Left colon (tissue), 2 donors: ENCODE measurements around the gene HSD3B2. TPM values are rescaled to one million over a fixed set of nuclear protein-coding genes. Genes with fewer than 3 reads are reported as not detected.
"Not testable (repeated sequence)": the region's sequence is repeated elsewhere in the genome, so short reads cannot be mapped to it uniquely, and the experiment has no call there.

ENCODE experiments used
- ATAC-seq: fragments of 200-7000 bp; cut with Tn5 transposase; one replicate; pipeline ENCODE4 v1.9.1; 2020; ENCODE audit warnings: mild to moderate bottlenecking, moderate library complexity
- DNase-seq, 2 donors: peaks; one replicate each; pipeline ENCODE4 v3.0.0-alpha.2; 2020
- intact Hi-C, 2 donors: fragments of 100-400 bp; cut with DNase I in 1 of 2; cut with micrococcal nuclease in 1 of 2; formaldehyde crosslinking; loops; one replicate each; pipeline versions ENCODE4 v1.11.2 to v1.14.0; 2022; cut with DNase I, micrococcal nuclease
- long read RNA-seq: library from polyadenylated mRNA; unstranded; transcript quantifications from one replicate; pipeline ENCODE4 v2.0.0, GENCODE V29; 2021
- total RNA-seq, 2 donors: library from RNA; stranded (reverse); fragmentation: NEBNext Ultra II Directional; extraction: Animal tissue kit (Norgen Biotek cat#: 25700); gene quantifications; one replicate each; pipeline ENCODE4 v1.2.1, GENCODE V29; 2021
- donor health status: DM: no; HTN: no; CAD: no.
- donor health status: DM: yes; HTN: yes; CAD: no.

HSD3B2 gene
- total RNA-seq = 10 to 100 TPM in 1 of 2 donors, 1 to 10 TPM in 1; 3.2 to 16.6 TPM
- long read RNA-seq, transcript HSD3B2-201 (4 exons, 1,741 nt) = major isoform, 6 of 8 reads
- long read RNA-seq, partial matches to known transcripts = 1 of 8 reads
- long read RNA-seq, other reads (novel, unspliced or antisense) = 1 of 8 reads

GRCh38 chr1:119414950-119415349 lies at the start of gene HSD3B2:
TSS of gene HSD3B2 (plus strand) at chr1:119415150. CDS start at chr1:119415420, 270 bp downstream.
- intact Hi-C loops = no loop called here
- ATAC-seq (peak; percentile 47), DNase-seq (no peak)

GRCh38 chr1:119366424-119366823 lies 48.5 kb upstream of the HSD3B2 start:
- ATAC-seq (no peak), DNase-seq (no peak)
- intact Hi-C loops = loop anchor here (10.0 kb wide), 1 partner anchor 82 kb away; no protein-coding TSS in a partner anchor

GRCh38 chr1:119367432-119368124 lies 47.4 kb upstream of the HSD3B2 start:
- ATAC-seq (peak; percentile 61), DNase-seq (no peak)
- intact Hi-C loops = loop anchor here (10.0 kb wide), 1 partner anchor 83 kb away; no protein-coding TSS in a partner anchor

GRCh38 chr1:119368554-119368953 lies 46.4 kb upstream of the HSD3B2 start, which contains the start of gene HAO2:
TSS of gene HAO2 (plus strand) at chr1:119368785. CDS start at chr1:119381086, 12,301 bp downstream.
- intact Hi-C loops = loop anchor here (10.0 kb wide), 1 partner anchor 84 kb away; no protein-coding TSS in a partner anchor
- ATAC-seq (no peak), DNase-seq (no peak)

DNA sequence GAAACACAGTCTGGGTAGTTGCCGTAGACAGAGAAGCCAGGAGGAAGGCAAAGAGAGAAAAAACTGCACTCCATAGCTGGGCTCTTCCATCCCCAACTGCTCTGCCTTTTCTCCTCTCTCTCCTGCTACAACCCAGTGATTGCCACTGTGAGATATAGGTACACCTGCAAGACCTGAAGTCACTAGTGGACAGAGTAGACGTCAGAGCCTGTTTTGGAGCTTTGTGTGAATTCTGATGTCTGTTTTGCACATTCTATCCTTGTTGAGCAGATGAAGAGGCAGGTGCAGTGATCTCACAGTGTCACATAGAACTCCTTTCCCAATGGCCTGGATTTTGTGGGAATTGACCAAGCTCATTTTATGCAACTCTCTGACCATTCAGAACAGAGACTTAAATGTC lies 44.2 kb upstream of the HSD3B2 start:
- ATAC-seq = no peak
- DNase-seq = no peak
- intact Hi-C loops = no loop called here

DNA sequence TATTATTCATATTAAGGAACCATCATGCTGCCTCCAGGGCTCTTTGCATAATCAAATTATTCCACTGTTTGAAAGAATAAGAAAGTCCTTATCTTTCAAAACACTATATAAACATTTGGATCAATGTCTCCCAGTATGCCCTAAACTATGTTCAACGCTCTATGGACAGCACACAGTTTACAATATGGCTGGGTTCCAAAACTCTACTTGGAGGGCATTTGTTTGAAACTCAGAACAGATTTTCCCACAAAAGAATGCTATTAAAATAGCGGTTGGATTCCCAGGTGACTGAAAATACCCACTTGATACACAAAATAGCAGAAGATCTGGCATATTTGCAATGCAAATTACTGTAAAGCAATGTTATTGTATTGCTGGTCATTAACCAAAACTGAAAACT lies 43.1 kb upstream of the HSD3B2 start:
- no peak for ATAC-seq
- intact Hi-C loops = no loop called here
- DNase-seq = no peak

GRCh38 chr1:119372503-119373086 lies 42.4 kb upstream of the HSD3B2 start:
- ATAC-seq (peak; percentile 87), DNase-seq (peak; percentile 43 to 50)
- intact Hi-C loops = no loop called here

DNA sequence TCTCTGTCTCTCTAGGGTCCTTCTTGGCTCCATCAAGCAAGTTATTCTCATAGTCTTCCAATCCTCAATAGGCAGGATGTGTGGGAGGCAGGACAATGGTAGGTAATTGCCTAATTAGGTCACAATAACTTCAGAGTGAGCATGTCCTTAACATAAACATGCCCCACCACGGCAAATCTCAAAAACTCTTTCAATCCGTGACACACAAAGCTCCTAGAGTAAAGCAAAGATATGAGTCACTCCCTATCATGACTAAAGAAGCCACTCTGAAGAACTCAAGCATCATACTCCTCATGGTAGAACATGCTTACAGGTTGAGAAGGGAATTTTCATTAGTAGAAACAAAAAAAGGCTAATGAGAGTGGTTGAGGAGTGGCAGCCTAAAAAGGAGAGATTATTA lies 41.5 kb upstream of the HSD3B2 start:
- intact Hi-C loops = no loop called here
- DNase-seq = no peak
- peak; percentile 25 for ATAC-seq

DNA sequence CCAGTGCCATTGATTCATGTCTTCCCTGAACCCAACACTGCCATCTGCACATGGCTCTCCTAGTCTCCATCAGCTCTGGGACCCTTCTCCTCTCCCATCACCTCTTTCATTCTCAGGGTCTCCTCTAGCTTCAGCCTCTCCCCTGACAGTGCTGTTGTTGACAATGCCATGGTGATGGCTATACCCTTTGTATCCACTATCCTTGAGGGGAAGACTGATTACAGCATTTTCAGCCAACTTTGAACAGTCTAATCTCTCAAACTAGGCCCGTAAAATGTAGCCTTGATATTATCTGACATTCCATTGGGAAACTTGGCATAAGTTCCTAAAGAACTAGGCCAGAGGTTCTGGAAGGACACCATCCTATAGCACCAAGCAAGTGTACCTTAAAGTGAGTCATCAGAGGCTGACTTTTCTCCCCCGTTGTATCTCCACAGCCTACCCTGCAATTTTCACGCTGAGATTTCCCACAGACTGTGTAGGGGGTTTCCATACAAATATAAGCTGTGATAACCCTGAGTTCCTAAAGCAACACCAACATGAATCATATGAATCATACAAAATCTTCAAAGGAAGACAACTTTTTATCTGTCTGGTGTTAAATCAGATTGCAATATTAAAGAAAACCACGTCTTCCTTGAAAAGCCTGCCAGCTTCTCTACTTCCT lies 40.6 kb upstream of the HSD3B2 start:
- no peak for DNase-seq
- peak; percentile 71 for ATAC-seq
- intact Hi-C loops = no loop called here

DNA sequence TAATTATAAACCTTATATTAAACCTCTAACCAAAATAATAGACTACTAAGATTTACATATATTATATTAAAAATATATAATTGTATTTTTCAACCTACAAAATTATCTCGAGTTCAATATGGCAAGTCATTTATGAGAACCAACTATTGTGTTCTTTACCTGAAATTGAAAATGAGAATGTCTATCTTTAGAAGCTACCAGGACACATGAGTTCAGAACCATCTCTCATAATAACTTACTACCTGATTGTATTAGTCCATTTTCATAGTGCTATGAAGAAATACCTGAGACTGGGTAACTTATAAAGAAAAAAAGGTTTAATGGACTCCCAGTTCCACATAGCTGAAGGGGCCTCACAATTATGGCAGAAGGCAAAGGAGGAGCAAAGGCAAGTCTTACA lies 39.6 kb upstream of the HSD3B2 start:
- no peak for DNase-seq
- ATAC-seq = no peak
- intact Hi-C loops = no loop called here

- ATAC-seq = no peak
- no peak for DNase-seq
- intact Hi-C loops = no loop called here
These were observed 38.4 kb upstream of the HSD3B2 start for GRCh38 chr1:119376594-119376993.

DNA sequence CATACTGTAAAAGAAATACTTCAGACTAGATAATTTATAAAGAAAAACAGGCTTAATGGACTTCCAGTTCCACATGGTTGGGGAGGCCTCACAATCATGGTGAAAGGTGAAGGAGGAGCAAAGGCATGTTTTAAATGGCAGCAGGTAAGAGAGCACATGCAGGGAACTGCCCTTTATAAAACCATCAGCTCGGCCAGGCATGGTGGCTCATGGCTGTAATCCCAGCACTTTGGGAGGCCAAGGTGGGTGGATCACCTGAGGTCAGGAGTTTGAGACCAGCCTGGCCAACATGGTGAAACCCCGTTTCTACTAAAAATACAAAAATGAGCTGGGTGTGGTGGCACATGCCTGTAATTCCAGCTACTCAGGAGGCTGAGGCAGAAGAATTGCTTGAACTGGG lies 37.4 kb upstream of the HSD3B2 start:
- intact Hi-C loops, DNase-seq, ATAC-seq: not testable (repeated sequence)

DNA sequence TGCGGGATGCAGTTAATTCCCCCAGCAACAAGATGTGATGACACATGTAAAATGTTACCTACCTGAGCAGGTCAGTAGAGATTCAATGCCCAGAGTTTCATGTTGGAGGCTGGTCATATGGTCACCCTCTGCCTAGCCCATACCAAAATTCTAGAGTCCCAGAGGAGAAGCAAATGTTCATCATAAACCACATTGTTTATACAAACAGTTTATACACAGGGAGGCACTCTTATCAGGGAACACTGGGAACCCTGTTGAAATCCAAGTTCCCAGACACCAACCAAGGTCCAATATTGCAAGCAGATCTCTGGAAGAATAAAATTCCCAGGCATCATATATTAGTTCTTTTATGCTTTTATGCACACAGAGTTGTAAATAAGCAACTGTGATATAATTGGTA lies 35.8 kb upstream of the HSD3B2 start:
- ATAC-seq (no peak), DNase-seq (no peak)
- intact Hi-C loops = no loop called here

DNA sequence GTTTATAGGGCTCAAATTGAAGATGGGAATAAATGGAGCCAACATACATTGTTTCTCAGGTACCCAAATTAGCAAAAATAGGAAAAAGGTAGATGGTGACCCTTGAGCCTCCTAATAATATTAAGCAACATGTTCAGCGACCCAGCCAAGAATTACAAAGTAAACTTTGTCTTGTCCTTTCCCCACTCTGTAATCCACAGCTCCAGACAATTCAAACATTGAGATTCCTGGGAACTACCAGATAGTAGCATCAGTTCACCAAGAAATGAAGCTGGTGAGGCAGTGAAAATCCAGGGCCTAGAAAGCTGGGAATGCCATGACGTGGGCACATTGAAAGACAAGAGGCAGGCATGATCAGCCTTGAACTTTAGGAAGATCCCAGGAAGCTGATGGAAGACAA lies 34.6 kb upstream of the HSD3B2 start:
- DNase-seq (no peak), ATAC-seq (no peak)
- intact Hi-C loops = no loop called here

DNA sequence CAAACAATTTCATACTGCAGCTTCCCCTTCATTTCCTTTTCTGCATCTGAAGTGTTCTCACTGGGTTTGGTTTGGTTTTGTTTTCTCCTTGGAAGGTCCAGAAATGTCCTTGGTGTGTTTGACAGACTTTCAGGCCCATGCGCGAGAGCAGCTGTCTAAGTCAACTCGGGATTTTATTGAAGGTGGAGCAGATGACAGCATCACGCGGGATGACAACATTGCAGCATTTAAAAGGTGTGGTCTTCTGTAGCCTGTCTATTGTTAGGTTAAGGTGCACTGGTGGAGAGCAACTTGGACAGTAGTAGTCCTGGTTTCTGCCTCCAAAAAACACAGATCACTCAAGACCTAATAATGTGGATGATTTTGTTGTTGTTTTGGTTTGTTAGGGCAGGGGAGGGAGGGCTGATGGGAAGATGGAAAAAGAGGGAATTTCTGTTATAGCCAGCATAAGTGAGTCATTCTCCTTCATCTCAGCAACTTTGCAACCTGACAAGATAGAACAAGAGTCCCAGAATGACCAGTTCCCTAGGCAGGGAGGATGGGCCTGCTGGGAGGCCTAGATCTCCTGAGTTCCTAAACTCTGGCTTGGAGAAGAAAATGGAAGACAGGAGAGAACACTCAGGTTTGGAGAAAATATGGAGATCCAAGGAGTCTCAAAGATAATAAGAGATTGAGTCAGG lies 33.8 kb upstream of the HSD3B2 start:
- DNase-seq (no peak), ATAC-seq (peak; percentile 84)
- intact Hi-C loops = no loop called here

DNA sequence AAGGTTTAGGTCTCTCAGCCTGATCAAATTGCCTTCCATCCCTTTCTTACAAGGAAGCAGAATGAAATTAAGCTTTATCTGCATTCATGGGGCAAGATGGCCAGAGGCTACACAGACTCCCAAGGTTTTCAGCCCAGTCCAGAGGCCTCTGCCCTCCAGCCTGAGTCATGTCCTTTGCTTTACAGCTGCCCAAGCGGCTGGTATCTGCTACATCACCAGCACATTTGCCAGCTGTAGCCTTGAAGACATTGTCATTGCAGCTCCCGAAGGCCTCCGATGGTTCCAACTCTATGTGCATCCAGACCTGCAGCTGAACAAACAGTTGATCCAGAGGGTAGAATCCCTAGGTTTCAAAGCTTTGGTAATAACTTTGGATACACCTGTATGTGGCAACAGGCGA lies 30.4 kb upstream of the HSD3B2 start:
- intact Hi-C loops = no loop called here
- ATAC-seq (no peak), DNase-seq (no peak)

- intact Hi-C loops = no loop called here
- no peak for DNase-seq
- no peak for ATAC-seq
These were observed 29.3 kb upstream of the HSD3B2 start for GRCh38 chr1:119385650-119386049.

DNA sequence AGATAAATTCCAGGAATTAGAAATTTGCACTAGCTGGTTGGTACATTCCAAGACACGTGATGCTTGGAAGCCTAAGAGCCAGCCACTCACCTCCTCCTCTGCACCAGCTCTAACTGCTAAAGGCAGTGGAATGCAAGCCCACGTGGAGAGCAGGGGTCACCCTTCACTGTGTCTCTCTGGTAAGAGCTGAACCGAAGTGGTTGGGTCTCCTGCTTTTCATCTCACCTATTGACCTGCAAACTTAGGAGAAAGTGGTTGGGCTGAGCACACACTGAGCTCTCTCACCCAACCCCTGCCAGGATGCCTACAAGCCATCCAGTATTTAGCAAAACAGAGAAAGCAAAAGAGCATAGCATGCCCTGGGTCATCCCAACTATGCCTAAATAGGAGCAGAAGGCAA lies 27.1 kb upstream of the HSD3B2 start:
- intact Hi-C loops = no loop called here
- no peak for DNase-seq
- ATAC-seq = no peak

GRCh38 chr1:119388450-119388849 lies 26.5 kb upstream of the HSD3B2 start:
- intact Hi-C loops = no loop called here
- DNase-seq = no peak
- no peak for ATAC-seq
